ENCODE measurements around the gene MAP3K12.
"Not testable (repeated sequence)": the region's sequence is repeated elsewhere in the genome, so short reads cannot be mapped to it uniquely, and the experiment has no call there.

MAP3K12 gene, protein sequence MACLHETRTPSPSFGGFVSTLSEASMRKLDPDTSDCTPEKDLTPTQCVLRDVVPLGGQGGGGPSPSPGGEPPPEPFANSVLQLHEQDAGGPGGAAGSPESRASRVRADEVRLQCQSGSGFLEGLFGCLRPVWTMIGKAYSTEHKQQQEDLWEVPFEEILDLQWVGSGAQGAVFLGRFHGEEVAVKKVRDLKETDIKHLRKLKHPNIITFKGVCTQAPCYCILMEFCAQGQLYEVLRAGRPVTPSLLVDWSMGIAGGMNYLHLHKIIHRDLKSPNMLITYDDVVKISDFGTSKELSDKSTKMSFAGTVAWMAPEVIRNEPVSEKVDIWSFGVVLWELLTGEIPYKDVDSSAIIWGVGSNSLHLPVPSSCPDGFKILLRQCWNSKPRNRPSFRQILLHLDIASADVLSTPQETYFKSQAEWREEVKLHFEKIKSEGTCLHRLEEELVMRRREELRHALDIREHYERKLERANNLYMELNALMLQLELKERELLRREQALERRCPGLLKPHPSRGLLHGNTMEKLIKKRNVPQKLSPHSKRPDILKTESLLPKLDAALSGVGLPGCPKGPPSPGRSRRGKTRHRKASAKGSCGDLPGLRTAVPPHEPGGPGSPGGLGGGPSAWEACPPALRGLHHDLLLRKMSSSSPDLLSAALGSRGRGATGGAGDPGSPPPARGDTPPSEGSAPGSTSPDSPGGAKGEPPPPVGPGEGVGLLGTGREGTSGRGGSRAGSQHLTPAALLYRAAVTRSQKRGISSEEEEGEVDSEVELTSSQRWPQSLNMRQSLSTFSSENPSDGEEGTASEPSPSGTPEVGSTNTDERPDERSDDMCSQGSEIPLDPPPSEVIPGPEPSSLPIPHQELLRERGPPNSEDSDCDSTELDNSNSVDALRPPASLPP

DNA sequence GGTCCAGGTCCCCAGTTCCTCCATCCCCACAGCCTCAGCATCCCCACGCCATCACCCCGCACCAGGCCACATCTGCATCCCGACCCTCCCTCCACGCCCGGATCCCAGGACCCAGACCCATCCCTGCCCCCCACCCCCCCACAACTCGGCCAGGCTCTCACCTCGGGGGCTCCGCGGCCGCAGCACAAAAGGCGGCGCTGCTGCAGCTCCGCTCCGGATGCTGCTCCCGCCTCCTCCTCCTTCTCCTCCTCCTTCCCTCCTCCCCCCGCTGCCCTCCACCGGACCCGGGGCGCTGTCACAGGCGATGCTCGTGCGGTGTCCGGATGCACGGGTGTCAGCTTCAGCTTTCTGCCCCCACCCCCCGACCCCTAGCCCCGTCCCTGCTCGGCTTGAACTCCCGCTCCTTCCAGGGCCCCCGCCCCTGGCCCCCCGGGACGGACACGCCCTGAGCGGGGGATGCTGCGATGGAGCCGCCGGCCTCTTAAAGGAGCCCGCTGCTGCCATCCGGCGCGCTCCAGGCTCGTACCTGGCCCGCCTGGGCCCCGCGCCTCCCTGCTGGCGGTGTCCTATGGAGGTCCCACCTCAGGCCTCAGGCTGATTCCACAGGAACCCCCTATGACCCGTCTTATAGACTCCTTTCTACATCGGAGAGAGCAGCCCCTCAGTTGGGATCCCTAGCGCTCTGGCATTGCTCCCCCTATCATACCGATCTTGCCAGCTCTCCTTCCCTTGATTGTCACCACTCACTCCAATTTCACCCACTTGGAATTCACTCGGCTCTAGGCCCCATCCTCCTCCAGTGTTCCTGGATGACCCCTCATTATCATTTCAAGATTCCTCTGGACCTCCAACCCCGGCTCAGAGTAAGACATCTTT is at the start of gene MAP3K12:
Gene MAP3K12, minus strand, starts transcription at position 193 of the 876 bp plus-strand sequence. CDS start 12,067 bp downstream, outside the sequence.
- DNase-seq (ENCODE audit: extremely low read depth in 1 of 2, low read depth in 1 of 2) = peak in 1 of 2 donors; percentile 39

DNA sequence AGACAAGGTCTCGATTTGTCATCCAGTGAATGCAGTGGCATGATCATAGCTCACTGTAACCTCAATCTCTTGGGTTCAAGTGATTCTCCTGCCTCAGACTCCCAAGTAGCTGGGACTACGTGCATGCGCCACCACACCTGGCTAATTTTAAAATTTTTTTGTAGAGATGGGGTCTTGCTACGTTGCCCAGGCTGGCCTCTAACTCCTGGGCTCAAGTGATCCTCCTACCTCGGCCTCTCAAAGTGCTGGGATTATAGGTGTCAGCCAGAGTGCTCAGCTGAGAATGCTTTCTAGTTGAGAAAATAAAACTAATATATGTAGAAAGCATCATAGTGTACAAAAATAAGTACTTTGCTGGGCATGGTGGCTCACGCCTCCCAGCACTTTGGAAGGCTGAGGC is 49.1 kb upstream of the MAP3K12 start:
- not testable (repeated sequence) for DNase-seq (ENCODE audit: extremely low read depth in 1 of 2, low read depth in 1 of 2)

DNA sequence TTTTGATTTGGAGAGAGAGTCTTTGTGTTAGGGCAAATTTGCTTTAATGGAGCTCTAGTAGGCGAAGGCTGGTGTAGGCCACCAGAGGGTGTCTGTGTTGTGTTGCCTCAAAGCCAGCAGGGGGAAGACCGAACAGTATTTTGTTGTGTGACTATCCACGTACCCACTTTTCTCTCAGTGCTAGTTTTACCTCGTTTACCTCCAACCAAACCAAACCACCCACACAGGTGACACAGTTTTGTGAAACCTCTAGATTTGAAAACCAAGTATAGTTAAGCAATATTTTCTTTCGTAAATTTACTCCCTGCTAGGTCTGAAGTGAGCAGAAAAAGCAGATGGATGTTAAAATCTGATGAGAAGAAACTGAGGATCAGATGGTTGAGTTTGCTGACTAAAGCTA is 44.3 kb upstream of the MAP3K12 start:
- DNase-seq (ENCODE audit: extremely low read depth in 1 of 2, low read depth in 1 of 2) = no peak

DNA sequence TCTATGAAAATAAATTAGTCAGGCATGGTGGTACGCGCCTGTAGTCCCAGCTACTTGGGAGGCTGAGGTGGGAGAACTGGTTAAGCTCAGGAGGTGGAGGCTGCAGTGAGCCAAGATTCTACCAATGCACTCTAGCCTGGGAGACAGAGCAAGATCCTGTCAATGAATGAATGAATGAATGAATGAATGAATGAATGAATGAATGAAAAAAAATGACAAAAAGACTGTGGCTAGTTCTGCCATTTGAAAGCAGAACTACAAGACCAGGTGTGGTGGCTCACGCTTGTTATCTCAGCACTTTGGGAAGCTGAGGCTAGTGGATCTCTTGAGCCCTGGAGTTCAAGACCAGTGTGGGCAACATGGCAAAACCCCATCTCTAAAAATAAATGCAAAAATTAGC is 40.3 kb upstream of the MAP3K12 start:
- DNase-seq (ENCODE audit: extremely low read depth in 1 of 2, low read depth in 1 of 2) = no peak

DNA sequence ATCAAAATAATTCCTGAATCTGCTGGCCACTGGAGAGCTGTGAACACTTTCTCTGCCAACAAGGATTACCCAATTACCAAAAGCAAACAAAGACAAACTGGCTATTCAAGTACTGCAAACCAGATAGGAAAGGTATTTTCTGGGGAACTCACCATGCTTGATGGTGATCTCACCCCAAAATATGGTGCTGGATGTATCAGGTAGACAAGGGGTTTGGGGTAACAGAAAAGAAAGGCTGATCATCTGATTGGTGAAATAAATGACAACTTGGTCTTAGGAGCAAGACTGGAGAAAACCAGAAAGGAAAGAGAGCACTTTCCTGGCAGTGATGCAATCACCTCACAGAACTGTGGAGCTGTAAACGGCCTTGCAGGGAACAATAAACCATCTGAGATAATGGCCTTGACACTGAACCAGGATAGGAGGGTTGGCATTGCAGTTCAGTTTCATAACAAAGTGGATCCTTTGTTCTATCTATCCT is 39.0 kb upstream of the MAP3K12 start:
- no peak for DNase-seq (ENCODE audit: extremely low read depth in 1 of 2, low read depth in 1 of 2)

DNA sequence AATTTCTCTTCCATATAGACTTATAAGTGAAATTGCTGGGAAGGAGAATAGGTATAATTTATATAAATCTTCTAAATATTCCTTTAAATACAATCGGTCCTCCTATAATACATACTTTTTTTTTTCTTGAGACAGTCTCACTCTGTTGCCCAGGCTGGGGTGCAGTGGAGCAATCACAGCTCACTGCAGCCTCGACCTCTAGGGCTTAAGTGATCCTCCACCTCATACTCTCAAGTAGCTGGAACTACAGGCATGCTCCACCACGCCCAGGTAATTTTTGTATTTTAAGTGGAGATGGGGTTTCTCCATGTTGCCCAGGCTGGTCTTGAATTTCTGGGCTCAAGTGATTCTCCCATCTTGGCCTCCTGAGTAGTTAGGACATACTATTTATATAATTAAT is 37.7 kb upstream of the MAP3K12 start:
- no peak for DNase-seq (ENCODE audit: extremely low read depth in 1 of 2, low read depth in 1 of 2)

DNA sequence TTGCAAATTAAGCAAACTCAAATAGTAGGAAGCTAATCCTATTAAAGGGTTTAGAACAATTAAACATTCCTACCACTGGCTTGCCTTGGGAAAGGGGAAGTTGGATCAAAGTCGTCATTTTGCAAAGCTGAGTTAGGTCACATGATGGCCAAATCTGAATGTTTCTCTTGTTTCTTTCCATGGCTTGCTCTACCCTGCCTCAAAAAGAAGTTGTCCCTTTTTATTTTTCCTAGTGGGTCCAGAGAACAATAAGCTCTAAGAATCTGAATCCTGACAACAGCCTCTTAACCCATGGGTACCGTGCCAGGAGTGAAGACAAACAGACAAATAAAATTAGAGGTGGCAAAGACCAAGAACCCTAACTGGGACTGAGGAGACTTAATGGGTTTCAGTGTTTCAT is 34.2 kb upstream of the MAP3K12 start:
- DNase-seq (ENCODE audit: extremely low read depth in 1 of 2, low read depth in 1 of 2) = no peak

DNA sequence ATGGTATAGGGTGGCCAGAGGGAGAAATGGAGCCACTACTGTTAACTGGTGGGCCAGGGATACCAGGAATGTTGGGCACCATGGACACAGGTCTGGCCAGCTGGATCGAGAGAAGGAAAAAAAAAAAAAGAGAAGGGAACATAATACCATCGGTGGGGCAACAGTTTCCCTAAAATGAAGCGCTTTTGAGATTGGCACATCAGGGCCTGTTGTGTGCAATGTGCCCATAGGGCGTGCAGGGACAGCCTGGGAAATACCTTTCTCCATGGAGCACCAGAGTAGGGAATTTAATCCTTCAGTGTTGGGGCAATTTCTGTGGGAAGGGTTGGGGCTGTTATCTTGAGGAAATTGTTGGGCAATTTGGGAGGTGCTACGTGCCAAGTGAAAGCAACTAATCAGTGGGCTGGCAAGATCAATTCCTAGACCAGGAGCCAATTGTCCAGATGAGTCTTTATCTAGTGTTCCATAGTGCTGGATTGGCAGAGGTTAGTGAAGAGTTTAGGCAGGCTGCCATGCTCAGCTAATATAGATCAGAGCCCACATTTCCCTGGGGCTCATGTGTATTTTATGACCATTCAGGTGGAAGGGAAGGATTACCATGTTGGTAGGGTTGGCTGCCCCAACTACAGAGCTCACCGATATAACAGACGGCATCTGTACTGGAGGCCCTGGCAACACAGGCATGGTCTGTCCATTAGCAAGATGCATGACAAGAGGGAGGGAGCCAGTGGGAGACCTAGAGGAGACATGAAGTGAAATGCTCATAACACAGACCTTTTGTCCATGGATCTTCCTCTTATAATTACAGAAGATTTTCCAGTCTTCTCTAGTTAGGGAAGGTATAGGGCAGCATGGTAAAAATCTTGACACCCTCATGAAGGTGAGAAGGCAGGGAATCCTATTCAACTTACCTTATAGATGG is 33.5 kb upstream of the MAP3K12 start:
- no peak for DNase-seq (ENCODE audit: extremely low read depth in 1 of 2, low read depth in 1 of 2)

DNA sequence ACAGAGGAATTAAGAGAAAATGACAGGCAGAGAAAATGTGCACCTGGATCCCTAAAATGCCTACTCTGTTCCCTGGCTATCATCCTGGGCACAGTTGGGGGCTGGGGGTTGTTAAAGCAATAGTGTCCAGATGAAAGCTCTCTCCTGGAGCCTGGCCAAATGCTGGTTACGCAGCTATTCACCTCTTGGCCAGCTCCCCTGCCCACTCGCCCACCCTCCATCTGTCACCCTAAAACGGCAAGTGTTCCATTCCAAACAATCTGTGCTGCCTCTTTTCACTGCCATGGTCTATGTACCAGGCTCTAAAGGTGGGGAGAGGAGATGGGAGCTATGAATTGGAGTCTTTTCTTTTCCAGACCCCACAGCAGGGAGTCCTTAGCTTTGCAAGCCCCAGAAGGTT is 32.8 kb upstream of the MAP3K12 start:
- no peak for DNase-seq (ENCODE audit: extremely low read depth in 1 of 2, low read depth in 1 of 2)

DNA sequence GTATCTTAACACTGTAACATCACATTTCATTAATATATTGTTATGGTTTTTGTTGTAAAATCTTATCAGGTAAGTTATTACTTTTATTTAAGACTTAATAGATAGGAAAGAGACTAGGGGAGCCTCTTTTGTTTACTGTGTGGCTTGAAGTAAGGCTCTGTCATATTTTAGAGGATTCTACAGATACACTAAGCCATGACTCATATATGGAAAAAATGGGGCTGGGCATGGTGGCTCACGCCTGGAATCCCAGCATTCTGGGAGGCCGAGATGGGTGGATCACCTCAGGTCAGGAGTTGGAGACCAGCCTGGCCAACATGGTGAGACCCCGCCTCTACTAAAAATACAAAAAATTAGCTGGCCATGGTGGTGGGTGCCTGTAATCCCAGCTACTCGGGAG is 31.7 kb upstream of the MAP3K12 start:
- DNase-seq (ENCODE audit: extremely low read depth in 1 of 2, low read depth in 1 of 2) = no peak

DNA sequence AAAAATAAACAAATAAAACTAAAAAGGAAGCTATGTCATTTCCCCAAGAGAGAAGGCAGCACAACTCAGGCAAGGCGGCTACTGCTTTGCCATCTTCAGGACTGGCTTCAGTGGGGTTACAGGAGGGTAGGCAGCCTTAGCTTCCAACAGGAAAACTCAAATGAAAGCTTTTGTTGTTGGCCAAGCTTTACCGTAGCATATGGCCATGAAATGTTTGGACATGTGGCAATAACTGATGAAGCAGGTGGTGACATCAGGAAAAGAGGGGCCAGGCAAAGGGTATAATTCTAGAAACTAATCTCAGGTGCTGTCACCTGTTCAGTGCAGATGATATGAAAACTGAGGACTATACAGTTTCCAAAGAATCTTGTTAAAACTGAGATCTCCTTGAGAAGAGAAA is 30.8 kb upstream of the MAP3K12 start:
- DNase-seq (ENCODE audit: extremely low read depth in 1 of 2, low read depth in 1 of 2) = no peak

DNA sequence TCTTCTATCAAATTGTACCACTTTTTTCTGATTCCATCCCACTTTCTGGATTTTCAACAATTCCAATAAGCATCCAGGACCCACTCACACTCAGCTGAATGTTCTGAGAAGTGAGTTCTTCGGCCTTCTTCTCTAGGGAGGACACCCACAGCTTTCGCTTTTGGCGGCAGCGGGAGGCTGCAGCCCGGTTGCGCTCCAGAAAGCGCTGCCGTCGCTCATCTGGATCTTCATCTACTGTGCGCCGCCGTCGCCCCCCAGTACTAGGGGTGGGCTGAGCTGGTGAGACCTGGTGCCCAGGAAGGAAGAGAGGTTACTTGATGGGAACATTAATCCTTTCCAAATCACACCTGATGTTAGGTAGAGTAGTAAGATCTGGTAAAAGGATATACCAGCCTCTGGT is 25.2 kb upstream of the MAP3K12 start:
- DNase-seq (ENCODE audit: extremely low read depth in 1 of 2, low read depth in 1 of 2) = no peak

DNA sequence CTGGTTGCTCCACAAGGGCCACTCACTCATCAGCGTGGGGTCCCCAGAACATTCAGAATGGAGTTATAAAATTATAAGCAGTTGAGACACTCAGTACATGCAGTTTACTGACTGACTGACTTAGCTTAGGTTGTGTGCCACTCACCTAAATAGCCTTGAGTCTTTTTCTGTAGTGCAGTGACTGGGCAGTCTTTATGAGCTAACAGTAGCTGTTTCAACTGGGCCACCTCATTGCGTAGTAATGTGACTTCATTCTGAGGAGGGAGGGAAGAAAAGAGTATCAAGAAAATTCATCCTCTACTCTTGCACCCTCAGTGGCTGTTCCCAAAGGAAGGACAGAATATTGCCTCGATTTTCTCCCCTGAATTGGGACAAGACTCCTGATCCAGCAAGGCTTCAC is 23.9 kb upstream of the MAP3K12 start:
- no peak for DNase-seq (ENCODE audit: extremely low read depth in 1 of 2, low read depth in 1 of 2)

DNA sequence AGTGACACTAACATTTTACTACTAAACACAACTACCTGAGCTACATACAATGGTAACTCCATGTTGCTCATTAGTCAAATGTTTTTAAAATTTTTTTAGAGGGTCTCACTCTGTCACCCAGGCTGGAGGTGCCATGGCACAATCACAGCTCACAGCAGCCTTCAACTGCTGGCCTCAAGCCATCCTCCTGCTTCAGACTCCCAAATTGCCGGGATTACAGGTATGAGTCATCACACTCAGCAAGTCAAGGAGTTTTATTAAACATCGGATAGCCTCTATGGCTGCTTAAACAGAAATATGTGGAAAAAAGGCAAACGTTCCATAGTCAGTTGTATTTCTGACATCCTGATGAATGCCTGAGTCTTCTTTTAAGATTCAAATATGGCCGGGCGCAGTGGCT is 19.1 kb upstream of the MAP3K12 start:
- DNase-seq (ENCODE audit: extremely low read depth in 1 of 2, low read depth in 1 of 2) = no peak

DNA sequence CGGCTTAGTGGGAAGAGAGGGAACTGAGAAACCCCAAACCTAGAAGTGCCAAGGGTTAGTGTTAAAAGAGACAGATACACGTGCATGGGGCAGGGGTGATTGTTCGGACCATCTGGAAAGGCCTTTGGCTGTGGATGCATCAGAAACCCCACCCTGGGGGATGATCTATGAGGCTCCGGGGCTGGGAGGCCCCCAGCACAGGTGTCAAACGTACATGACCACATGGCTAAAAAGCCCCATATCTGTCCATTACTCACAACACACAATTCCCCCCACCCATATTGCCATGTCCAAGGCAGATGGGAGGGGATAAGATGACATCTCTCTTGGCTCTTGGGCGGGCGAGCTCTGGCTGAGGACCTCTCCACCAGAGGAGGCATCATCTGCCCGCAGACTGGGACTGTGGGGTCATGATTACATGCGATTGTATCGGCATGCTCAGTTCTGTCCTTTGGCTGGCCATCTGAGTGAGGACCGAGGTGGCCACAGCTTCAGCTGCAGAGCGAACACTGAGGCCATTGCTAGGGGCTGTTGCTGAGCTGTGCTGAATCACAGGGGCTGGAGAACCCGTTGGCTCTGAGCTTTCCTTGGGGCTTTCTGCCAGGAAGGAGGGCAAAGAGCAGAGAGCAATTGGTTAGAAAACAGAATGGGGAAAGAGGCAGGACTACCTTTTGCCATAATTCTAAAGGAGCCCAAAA is 17.6 kb upstream of the MAP3K12 start:
- no peak for DNase-seq (ENCODE audit: extremely low read depth in 1 of 2, low read depth in 1 of 2)

DNA sequence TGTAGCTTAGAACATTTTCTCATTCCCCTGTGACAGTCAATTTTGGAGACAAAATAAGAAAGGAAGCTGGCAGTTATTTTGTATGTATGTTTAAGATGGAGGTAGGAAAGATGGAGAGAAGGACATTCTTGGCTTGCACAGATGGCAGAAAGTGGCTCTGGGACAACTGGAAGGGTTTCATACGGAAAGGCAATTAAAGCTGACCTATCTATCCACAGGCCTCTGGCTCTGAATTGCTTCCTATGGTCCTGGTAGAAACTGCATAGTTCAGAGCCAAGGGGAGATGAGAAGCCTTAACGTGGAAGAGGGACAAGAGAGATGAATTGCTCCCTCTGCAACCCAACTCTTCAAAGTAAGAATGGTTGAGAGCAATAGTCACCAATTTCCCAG is 16.0 kb upstream of the MAP3K12 start:
- DNase-seq (ENCODE audit: extremely low read depth in 1 of 2, low read depth in 1 of 2) = no peak

DNA sequence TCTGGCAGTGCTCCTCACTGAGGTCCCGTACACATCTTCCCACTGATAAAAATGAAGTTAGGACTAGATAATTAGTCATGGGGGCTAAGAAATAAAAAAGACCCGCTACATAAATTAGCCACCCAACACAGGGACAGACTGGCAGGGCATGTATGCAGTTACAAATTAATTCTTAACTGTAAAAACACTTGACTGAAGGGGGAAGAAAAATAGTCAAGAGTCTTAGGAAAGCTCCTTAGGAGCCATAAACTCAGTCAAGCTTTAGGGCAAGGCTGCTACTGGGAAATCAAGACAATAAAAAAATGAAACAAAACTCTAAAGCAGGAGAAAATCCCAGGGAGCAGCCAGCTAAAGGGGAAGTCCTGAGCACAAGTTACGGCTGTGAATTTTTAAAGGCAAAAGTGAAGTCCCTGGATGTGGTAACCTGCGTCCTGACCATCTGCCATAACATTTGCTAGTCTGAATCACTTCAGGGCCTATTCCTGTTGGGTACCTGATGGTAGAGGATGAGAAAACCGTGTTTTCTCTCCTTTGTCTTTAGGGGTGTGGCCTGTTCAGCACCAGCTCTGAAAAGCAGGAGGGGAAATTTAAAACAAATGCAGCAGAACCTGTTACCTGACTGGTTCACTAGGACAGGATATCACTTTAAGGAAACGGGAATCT is 15.5 kb upstream of the MAP3K12 start:
- no peak for DNase-seq (ENCODE audit: extremely low read depth in 1 of 2, low read depth in 1 of 2)

DNA sequence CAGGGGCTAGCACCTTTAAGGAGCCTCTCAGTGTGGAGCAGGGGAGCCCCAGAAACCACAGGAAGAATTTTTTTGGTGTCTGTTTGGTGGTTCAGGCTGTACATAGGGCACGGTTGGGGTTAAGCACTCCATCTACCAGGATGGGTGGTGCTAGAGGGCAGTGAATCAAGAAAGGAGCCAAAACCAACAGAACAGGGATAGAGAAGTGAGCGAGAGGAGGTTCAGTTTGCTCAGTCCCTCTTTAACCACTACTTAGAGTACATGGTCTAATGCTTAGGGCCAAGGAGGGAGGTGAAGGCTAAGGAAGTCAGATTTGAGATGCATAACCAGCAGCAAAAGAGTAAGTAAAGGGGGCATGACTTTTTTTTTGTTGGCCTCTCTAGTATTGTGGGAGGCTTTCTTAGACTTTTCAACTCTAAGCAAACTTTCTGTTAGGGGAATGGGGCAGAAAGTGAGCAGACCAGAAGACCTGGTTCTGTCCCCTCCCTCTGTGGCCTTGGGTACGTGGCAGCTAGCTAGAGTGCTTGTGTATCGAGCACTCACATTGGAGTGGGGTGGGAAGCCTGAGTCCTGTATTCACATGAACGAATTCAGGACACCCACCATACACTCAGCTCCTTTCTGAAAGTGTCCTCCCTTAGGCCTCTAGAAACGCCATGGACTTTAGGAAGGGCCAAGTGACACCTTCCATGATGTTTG is 14.6 kb upstream of the MAP3K12 start:
- no peak for DNase-seq (ENCODE audit: extremely low read depth in 1 of 2, low read depth in 1 of 2)

Data from activated CD8-positive, alpha-beta memory T cell treated with anti-CD3 and anti-CD28 coated beads for 1 hour (primary cell).